Measurements from ENCODE around the gene PPP2R3A.
A peak's percentile ranks its signal among the peaks of the same experiment; 100 is the strongest.

PPP2R3A gene

GRCh38 chr3:136195258-136196063, 229.9 kb downstream of the PPP2R3A start:
- DNase-seq (ENCODE audit: low spot score), result peak; percentile 86

- no peak for DNase-seq (ENCODE audit: low spot score)
These were observed 230.5 kb downstream of the PPP2R3A start, which contains the start of gene MSL2 for GRCh38 chr3:136196064-136196400. MSL2 (minus strand) TSS chr3:136196335; CDS start chr3:136195113, 1,222 bp downstream.

DNA sequence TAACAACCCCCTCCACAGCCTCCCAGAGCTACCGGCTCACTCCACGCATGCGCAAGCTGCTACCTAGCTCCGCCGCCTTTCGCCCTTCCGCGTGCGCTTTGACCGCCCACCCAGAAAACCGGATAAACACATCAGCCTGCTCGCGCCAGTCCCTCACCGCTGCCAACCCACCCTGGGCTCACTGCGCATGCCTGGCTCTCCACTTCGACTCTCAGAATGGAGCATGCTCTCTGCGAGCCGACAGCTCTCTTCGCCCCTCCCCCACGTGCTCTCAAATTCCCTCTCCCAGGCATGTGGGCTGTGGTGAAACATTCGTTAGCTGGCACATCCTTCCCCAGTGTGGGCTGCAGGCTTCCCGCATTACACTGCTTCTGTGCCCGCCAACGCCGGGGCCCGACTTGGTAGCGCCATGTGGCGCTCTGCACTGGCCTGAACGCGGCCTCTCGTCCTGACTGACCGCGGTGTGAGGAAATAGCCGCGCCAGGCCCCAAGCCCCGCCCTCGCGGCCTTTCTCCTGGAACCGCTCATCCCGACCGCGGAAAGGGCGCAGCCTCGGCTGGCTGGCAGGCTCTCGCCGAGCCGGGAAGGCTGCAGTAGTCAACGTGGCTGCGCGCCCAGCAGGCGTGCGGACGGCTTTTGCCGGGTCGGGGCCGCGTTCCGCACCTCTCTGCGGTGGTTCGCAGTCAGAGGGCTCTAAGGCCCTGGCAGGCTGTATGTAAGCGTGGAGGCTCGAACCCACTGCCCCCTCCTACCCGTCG, 231.1 kb downstream of the PPP2R3A start:
- peak; percentile 99 for DNase-seq (ENCODE audit: low spot score)

DNA sequence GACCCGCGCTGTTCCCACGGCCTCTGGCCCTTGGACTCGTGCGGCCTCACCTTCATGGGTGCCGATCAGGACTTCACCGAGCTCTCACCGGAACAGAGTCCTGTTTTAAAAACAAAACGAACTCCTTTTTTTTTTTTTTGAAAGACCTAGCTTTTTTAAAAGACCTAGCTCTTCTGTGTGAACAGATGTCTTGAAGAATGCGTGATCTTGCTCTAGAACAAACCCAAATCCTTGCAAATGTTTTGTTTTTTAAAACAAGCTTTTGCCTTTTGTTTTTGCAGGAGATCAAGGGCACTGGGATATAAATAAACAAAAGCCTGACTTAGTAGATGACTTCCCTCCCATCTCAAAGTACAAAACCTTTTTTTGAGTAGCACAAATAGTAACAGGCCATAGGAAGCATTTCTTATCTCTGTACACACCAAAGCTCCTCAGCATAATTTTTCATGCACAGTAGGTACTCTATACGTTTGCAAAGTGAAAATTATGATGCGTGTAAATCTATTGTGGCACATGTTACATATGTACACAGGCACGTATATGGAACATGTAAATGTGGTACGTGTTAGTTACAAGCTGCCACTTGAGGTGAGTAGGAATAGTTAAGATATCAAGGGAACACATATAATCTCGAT, 231.7 kb downstream of the PPP2R3A start:
- DNase-seq (ENCODE audit: low spot score), result peak; percentile 9

All from germinal center (tissue), 1 donor.